ENCODE data around the gene AEBP2.
"Not testable (repeated sequence)": the region's sequence is repeated elsewhere in the genome, so short reads cannot be mapped to it uniquely, and the experiment has no call there.

Gene AEBP2

DNA sequence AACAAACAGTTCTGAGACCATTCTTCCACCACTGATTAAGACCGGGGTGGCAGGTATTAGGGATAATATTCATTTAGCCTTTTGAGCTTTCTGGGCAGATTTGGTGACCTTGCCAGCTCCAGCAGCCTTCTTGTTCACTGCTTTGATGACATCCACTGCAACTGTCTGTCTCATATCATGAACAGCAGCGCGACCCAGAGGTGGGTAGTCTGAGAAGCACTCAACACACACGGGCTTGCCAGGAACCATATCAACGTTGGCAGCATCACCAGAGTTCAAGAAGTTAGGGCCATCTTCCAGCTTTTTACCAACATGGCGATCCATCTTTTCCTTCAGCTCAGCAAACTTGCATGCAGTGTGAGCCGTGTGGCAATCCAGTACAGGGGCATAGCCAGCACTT lies 16.9 kb downstream of the AEBP2 start:
- H3K4me3 ChIP-seq (ENCODE audit: low read length) = no peak overlapping the region
- no peak for TF ChIP-seq ZNF274 (IDR thresholded peaks at IDR 0.05; ENCODE audit: low read depth, low read length)

DNA sequence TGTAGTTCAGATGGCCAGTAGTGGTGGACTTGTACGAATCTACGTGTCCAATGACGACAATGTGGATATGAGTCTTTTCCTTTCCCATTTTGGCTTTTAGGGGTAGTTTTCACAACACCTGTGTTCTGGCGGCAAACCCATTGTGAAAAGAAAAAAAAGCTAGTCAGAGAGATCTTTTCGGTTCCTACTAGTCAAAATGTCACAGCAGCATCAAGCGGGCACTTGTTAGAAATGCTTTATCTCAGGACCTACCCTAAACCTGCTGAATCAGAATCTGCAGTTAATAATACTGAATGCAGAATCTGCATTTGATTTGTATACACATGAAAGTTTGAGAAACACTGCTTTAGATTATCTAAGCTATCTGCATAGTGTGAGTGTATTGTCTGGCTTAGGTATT lies 18.3 kb downstream of the AEBP2 start:
- no peak overlapping the region for H3K4me3 ChIP-seq (ENCODE audit: low read length)
- TF ChIP-seq ZNF274 (IDR thresholded peaks at IDR 0.05; ENCODE audit: low read depth, low read length) = no peak

DNA sequence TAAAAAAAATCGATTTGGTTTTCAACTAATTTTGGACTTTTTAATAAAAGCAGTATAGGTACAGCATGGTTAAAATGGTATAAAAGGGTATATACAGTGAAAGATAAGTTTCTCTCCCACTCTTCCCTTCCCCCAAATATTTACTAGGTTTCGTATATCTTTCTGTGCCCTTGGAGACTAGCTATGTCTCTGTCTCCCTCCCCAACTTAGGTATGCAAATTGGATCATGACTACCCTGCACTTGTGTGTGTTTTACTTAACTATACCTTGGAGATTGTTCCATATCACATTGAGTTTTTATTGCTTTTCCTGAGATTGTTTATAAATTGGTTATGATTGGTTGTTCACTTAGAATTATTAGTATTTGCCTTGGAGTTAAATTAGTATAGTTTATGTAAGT lies 19.4 kb downstream of the AEBP2 start:
- TF ChIP-seq ZNF274 (IDR thresholded peaks at IDR 0.05; ENCODE audit: low read depth, low read length) = no peak
- H3K4me3 ChIP-seq (ENCODE audit: low read length) = no peak overlapping the region

DNA sequence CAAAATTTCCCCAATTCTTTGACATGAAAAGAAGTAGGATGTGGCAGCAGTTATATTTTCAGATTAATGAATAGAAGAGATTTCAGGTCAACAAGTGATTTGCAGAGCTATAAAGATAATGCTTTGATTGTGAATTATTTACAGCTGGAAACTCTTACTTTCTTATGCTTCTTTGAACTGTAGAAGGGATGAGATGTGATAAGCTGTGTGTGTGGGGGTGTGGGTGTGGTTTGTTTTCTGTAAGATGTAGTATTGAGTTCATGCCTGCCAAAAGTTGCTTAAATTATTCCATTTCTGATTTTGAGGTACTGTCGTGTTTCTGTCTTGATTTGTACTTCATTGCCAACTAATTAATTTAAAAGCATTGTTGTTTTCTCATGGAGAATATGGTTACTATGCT lies 22.7 kb downstream of the AEBP2 start:
- TF ChIP-seq ZNF274 (IDR thresholded peaks at IDR 0.05; ENCODE audit: low read depth, low read length) = no peak

GRCh38 chr12:19462406-19462805 lies 23.1 kb downstream of the AEBP2 start:
- no peak for TF ChIP-seq ZNF274 (IDR thresholded peaks at IDR 0.05; ENCODE audit: low read depth, low read length)
- H3K4me3 ChIP-seq (ENCODE audit: low read length) = no peak overlapping the region

More for the DNA sequence above, 22.7 kb downstream of the AEBP2 start:
- H3K4me3 ChIP-seq (ENCODE audit: low read length) = no peak overlapping the region

DNA sequence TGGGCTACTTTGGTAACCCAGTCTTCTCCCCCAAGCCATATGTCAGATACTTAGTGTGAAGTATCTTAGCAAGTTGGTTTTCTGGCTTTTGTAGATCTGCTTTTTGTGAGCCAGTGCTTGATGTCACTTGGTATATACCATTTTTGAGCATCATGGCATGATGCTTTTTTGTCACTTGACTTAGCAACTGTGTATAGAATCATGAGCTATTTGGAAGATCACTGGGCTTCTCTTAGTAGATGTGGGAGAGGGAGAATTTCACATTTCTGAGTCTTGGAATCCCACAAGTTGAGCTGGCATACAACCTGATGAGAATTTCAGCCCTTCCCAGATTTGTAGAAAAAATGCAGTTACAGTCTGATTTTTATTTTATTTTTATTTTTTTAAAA lies 24.9 kb downstream of the AEBP2 start:
- no peak for TF ChIP-seq ZNF274 (IDR thresholded peaks at IDR 0.05; ENCODE audit: low read depth, low read length)
- no peak overlapping the region for H3K4me3 ChIP-seq (ENCODE audit: low read length)

- no peak overlapping the region for H3K4me3 ChIP-seq (ENCODE audit: low read length)
- TF ChIP-seq ZNF274 (IDR thresholded peaks at IDR 0.05; ENCODE audit: low read depth, low read length) = no peak
Observed at GRCh38 chr12:19465711-19466110, 26.4 kb downstream of the AEBP2 start.

DNA sequence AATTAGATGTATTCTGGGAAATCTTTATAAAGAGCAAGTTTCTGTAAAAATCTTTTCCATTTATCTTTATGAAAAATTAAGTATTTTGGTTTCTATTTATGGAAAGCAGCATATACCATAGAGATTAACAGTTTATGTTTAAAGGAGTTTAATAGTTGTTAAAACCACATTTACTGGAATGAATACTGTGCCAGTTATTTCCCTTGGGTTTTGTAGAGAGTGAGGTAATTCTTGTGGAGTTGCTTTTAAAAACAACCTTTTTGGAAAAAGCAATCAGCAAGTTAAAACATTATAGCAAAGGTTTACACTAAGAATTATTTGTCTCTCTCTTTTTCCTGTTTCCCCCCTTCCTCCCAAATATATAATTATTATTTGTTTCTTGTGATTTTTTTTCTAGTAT lies 34.9 kb downstream of the AEBP2 start:
- no peak for TF ChIP-seq ZNF274 (IDR thresholded peaks at IDR 0.05; ENCODE audit: low read depth, low read length)
- H3K4me3 ChIP-seq (ENCODE audit: low read length) = no peak overlapping the region

- not testable (repeated sequence) for H3K4me3 ChIP-seq (ENCODE audit: low read length)
Observed at GRCh38 chr12:19475884-19476505, 36.7 kb downstream of the AEBP2 start.

GRCh38 chr12:19477071-19477470 lies 37.8 kb downstream of the AEBP2 start:
- TF ChIP-seq ZNF274 (IDR thresholded peaks at IDR 0.05; ENCODE audit: low read depth, low read length) = no peak
- no peak overlapping the region for H3K4me3 ChIP-seq (ENCODE audit: low read length)

- no peak for TF ChIP-seq ZNF274 (IDR thresholded peaks at IDR 0.05; ENCODE audit: low read depth, low read length)
- no peak overlapping the region for H3K4me3 ChIP-seq (ENCODE audit: low read length)
Observed at GRCh38 chr12:19480459-19480858, 41.2 kb downstream of the AEBP2 start.

GRCh38 chr12:19482036-19482435 lies 42.7 kb downstream of the AEBP2 start:
- TF ChIP-seq ZNF274 (IDR thresholded peaks at IDR 0.05; ENCODE audit: low read depth, low read length) = no peak
- no peak overlapping the region for H3K4me3 ChIP-seq (ENCODE audit: low read length)

GRCh38 chr12:19482551-19483109 lies 43.3 kb downstream of the AEBP2 start:
- H3K4me3 ChIP-seq (ENCODE audit: low read length) = no peak overlapping the region
- no peak for TF ChIP-seq ZNF274 (IDR thresholded peaks at IDR 0.05; ENCODE audit: low read depth, low read length)

DNA sequence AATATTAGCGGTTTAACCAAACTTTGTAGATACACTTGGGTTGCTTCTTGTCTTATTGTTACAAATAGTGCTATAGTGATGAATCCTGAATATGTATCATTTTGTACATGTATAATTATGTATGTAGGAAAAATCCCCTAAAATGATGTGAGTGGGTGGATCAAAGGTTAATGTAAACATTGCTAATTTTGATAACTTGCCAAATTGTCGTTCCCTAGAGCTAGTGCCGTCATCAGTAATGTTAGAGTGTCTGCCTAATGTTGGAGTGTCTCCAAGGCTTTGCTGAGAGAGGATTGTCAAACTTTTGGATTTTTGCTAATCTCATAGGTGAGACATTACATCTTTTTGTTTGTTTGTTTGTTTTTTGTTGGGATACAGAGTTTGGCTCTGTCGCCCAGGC lies 44.4 kb downstream of the AEBP2 start:
- H3K4me3 ChIP-seq (ENCODE audit: low read length) = no peak overlapping the region
- TF ChIP-seq ZNF274 (IDR thresholded peaks at IDR 0.05; ENCODE audit: low read depth, low read length) = no peak

- no peak overlapping the region for H3K4me3 ChIP-seq (ENCODE audit: low read length)
- no peak for TF ChIP-seq ZNF274 (IDR thresholded peaks at IDR 0.05; ENCODE audit: low read depth, low read length)
Observed at GRCh38 chr12:19484738-19485137, 45.4 kb downstream of the AEBP2 start.

DNA sequence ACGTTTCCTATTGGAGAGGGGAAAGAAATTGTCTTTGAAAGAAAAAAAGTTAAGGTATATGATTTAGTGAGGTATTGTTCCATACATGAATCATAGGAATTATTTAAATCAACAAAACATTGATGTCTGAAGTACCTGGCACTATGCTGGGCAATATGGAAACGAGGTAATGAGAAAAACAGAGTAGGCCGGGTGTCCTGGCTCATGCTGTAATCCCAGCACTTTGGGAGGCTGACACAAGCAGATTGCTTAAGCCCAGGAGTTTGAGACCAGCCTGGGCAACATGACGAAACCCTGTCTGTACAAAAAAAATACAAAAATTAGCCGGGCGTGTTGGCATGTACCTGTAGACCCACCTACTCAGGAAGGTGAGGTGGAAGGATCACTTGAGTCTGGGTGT lies 45.9 kb downstream of the AEBP2 start:
- H3K4me3 ChIP-seq (ENCODE audit: low read length) = no peak overlapping the region
- no peak for TF ChIP-seq ZNF274 (IDR thresholded peaks at IDR 0.05; ENCODE audit: low read depth, low read length)

All from GM08714 (cell line).